ENCODE data around the gene WFIKKN2.
A peak's percentile ranks its signal among the peaks of the same experiment; 100 is the strongest.
"Not testable (repeated sequence)": the region's sequence is repeated elsewhere in the genome, so short reads cannot be mapped to it uniquely, and the experiment has no call there.

WFIKKN2 gene

DNA sequence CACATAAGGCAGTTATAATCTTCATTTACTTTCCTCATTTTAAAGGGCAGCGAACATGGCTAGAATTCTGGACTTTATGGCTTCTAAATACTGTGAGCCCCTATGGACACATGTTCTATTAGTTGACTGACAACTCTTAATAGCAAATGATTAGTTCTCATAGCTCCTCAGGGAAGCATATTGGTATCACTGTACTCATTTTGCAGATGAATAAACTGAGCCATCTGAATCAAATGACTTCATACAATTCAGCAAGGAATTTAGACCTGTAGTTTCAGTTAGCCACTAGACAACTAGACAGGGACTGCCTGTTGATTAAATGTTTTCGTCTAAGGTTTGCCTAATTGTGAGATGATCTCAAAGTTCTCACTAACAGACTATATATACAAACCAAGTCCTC lies 21.0 kb downstream of the WFIKKN2 start:
- TF ChIP-seq, protein P1, sequence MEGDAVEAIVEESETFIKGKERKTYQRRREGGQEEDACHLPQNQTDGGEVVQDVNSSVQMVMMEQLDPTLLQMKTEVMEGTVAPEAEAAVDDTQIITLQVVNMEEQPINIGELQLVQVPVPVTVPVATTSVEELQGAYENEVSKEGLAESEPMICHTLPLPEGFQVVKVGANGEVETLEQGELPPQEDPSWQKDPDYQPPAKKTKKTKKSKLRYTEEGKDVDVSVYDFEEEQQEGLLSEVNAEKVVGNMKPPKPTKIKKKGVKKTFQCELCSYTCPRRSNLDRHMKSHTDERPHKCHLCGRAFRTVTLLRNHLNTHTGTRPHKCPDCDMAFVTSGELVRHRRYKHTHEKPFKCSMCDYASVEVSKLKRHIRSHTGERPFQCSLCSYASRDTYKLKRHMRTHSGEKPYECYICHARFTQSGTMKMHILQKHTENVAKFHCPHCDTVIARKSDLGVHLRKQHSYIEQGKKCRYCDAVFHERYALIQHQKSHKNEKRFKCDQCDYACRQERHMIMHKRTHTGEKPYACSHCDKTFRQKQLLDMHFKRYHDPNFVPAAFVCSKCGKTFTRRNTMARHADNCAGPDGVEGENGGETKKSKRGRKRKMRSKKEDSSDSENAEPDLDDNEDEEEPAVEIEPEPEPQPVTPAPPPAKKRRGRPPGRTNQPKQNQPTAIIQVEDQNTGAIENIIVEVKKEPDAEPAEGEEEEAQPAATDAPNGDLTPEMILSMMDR (IDR thresholded peaks at IDR 0.05; ENCODE audit: borderline replicate concordance, insufficient read depth, low read depth, low read length) = no peak
- H3K4me3 ChIP-seq (ENCODE audit: low read depth, low read length) = no peak overlapping the region

DNA sequence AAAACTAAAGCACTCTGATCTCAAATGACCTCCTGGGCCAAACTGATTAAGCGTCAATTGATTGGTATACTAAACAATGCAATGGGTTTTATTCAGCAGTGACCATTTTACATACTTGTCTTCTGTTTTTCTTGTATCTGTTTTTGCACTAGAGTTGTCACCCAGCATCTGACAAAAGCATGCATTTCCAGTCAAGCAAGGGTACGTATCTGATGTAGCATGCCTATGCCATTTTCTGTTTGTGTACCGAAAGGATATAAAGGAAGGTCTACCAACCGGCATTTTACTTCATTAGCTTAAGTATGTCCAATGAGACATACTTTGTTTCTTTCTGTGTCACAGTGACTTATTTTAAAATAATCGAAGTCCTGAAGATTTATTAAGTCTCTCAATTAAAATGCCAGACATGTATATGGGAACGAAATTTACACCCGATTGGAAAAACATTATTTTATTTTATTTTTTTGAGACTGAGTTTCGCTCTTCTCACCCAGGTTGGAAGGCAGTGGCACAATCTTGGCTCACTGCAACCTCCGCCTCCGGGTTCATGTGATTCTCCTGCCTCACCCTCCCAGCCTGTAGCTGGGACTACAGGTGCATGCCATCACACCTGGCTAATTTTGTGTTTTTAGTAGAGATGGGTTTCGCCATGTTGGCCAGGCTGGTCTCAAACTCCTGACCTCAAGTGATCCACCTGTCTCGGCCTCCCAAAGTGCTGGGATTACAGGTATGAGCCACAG lies 23.3 kb downstream of the WFIKKN2 start:
- TF ChIP-seq, protein P1 (IDR thresholded peaks at IDR 0.05; ENCODE audit: borderline replicate concordance, insufficient read depth, low read depth, low read length) = no peak
- H3K4me3 ChIP-seq (ENCODE audit: low read depth, low read length) = no peak overlapping the region

DNA sequence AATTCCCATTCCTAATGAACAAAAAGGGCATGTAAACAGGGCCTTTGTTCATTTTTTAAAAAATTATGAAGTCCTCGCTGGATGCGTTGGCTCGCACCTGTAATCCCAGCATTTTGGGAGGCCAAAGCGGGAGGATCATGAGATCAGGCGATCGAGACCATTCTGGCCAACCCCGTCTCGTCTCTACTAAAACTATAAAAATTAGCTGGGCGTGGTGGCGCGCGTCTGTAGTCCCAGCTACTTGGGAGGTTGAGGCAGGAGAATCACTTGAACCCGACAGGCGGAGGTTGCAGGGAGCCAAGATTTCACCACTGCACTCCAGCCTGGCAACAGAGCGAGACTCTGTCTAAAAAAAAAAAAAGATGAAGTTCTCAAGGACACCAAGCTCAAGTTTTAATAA lies 24.3 kb downstream of the WFIKKN2 start:
- H3K4me3 ChIP-seq (ENCODE audit: low read depth, low read length) = not testable (repeated sequence)

DNA sequence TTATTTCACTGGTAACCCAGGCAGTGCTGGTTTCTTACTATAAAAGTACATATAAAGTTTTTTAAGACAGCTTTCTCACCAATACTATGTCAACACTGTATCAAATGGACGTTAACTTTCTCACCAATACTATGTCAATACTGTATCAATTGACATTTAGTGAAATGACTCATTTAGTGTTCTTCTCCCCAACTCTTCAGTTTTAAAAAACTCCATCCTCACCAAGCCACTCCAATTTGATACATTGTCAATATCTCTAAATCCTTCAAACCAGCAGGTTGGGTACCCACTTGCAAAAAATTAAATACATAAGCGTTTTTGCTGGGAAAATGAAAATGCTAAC lies 25.9 kb downstream of the WFIKKN2 start:
- TF ChIP-seq, protein P1 (IDR thresholded peaks at IDR 0.05; ENCODE audit: borderline replicate concordance, insufficient read depth, low read depth, low read length) = no peak
- no peak overlapping the region for H3K4me3 ChIP-seq (ENCODE audit: low read depth, low read length)

DNA sequence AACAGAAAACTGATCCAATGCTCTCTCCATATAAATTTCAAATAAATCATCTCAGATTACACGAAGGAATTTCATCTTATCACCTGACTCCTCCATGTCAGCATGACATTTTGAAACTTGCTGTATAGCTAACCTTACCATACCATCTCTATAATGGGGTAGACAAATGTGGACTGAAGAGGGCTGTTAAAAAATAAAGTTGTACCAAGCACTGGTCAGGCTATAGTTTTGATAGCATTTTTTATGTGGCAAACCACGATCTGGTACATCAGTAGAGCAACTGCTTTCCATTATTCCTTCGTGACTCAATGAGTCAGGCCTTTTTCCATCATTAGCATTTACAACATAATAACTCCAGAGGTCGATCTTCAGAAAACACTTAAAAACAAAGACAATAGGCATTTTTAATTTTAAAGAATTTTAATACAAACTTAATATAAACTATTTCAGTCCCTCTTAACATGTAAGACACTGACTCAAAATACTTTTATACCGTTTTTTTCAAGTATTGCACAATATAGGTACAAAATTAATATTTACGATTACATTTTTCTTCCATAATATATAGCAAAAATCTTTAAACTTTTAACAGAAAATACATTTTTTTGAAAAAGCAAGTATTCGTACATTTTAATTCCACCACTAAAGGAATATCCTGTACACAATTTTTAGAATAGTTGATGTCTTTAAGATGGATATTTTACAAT lies 26.6 kb downstream of the WFIKKN2 start:
- no peak overlapping the region for H3K4me3 ChIP-seq (ENCODE audit: low read depth, low read length)
- TF ChIP-seq, protein P1 (IDR thresholded peaks at IDR 0.05; ENCODE audit: borderline replicate concordance, insufficient read depth, low read depth, low read length) = no peak

DNA sequence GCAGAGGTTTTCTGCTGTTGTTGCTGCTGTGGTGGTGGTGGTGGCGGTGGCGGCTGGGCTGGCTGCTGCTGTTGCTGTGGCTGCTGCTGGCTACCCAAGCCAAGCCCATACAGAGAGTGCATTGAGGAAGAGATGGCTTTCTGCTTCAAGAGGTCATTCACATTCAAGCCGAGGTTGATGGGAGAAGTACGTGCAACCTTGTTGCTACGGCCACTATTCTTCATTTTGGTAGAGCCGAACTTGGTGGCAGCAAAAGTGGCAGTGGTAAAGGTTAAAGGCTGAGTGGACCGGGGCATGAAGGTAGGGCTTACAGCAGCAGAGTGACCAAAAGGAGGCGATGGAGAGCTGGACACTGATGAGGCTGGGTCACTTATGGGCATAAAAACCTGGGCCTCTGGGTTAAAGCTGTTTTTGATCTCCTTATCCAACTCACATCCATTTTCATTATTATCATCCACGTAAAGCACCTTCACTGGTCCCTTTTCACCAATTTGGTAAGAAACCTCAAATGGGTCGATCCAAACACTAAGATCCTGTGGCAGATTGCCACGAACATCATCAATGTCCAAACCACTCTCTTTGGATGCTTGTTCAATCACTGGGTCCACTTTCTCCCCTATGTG lies 27.9 kb downstream of the WFIKKN2 start:
- no peak overlapping the region for H3K4me3 ChIP-seq (ENCODE audit: low read depth, low read length)
- TF ChIP-seq, protein P1 (IDR thresholded peaks at IDR 0.05; ENCODE audit: borderline replicate concordance, insufficient read depth, low read depth, low read length) = peak; percentile 67; the same call in 1 of the 2 replicates

DNA sequence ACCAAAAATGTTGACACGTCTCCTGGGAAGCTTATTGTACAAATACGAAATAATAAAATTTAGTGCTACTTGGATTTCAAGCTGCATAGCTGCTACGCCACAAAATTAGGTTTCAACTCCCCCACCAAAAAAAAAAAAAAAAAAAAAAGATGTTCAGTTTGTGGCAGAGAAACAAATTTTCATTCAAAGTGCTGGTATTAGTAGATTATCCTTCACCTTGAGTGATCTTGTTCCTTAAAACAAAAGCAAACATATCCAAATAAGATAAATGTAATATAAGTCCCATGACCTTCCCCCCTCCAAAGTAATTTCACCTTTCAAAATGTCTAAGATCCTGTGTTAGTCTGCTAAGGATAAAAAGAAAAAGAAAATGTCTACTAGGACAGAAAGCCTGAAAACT lies 28.5 kb downstream of the WFIKKN2 start:
- H3K4me3 ChIP-seq (ENCODE audit: low read depth, low read length) = no peak overlapping the region
- TF ChIP-seq, protein P1 (IDR thresholded peaks at IDR 0.05; ENCODE audit: borderline replicate concordance, insufficient read depth, low read depth, low read length) = no peak
